ENCODE data around the gene TGFBI. TPM values are rescaled to one million over a fixed set of nuclear protein-coding genes. Genes with fewer than 3 reads are reported as not detected.

TGFBI gene
- total RNA-seq, 1 experiment from 2014 or later: 115 TPM

DNA sequence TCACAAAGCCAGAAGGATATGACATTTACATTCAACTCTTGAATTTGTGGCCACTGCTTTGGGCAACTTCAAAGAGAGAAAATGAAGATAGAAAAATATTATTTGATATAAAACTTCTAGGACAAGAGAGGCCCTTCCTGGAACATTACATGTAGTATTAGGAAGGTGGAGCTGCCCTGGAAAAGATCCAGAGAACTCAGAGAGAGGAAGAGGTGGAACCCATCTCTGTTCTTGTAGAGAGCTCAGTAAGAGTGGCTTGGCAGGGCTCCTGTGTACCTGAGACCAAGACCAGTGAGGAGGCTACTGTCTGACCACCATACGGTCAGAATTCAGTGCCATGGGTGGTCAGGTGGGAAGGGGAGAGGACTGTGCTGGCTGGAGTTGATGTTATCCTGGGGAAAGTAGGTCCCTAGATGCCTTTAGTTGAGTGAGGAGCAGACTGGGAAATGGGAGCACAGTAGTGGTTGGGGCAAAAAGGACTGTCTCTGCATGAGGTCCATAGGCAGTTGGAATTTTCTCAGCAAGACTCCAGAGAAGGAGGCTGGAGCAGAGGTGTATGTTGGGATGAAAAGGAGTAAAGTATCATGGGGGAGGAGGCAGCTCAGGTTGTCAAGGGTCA lies 7.6 kb downstream of the TGFBI start:
- TF ChIP-seq, protein P1, sequence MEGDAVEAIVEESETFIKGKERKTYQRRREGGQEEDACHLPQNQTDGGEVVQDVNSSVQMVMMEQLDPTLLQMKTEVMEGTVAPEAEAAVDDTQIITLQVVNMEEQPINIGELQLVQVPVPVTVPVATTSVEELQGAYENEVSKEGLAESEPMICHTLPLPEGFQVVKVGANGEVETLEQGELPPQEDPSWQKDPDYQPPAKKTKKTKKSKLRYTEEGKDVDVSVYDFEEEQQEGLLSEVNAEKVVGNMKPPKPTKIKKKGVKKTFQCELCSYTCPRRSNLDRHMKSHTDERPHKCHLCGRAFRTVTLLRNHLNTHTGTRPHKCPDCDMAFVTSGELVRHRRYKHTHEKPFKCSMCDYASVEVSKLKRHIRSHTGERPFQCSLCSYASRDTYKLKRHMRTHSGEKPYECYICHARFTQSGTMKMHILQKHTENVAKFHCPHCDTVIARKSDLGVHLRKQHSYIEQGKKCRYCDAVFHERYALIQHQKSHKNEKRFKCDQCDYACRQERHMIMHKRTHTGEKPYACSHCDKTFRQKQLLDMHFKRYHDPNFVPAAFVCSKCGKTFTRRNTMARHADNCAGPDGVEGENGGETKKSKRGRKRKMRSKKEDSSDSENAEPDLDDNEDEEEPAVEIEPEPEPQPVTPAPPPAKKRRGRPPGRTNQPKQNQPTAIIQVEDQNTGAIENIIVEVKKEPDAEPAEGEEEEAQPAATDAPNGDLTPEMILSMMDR (conservative IDR thresholded peaks at IDR 0.05; ENCODE audit: low read depth, low read length): no peak
- no peak for TF ChIP-seq EZH2 (IDR thresholded peaks at IDR 0.05; ENCODE audit: borderline replicate concordance, low read depth, low read length, poor library complexity, severe bottlenecking)
- Histone ChIP-seq H3K27me3 (replicated peaks; ENCODE audit: insufficient read depth, low read depth, low read length, poor library complexity) (no peaks in the 10 kb centered on the region), H3K4me3 (ENCODE audit: low read depth, low read length, poor library complexity, severe bottlenecking) (no peak overlapping the region), H3K36me3 (ENCODE audit: insufficient read depth, low read length, poor library complexity, severe bottlenecking) (peaks cover 10% of the 10 kb centered on the region), H3K4me1 (ENCODE audit: insufficient read depth, low read length, poor library complexity, severe bottlenecking) (peaks cover 75% of the 10 kb centered on the region), H3K9me3 (ENCODE audit: low read depth, low read length, poor library complexity, severe bottlenecking) (peaks cover 7% of the 10 kb centered on the region), H3K27ac (ENCODE audit: low read depth, low read length, poor library complexity, severe bottlenecking) (peak overlapping the region; percentile 66)
- POLR2A ChIA-PET (ENCODE audit: low non-redundant PET): no interaction called here
- no TSS peak for BruUV-seq (replicated peaks)
- no peak for DNase-seq (ENCODE audit: low spot score)
- CTCF ChIA-PET: interaction anchor here (1.1 kb wide), 1 partner anchor 58 kb away, joined by 3 read pairs; no protein-coding TSS in a partner anchor
- intact Hi-C loops (cut with micrococcal nuclease; ENCODE audit: unreplicated experiment): no loop called here

DNA sequence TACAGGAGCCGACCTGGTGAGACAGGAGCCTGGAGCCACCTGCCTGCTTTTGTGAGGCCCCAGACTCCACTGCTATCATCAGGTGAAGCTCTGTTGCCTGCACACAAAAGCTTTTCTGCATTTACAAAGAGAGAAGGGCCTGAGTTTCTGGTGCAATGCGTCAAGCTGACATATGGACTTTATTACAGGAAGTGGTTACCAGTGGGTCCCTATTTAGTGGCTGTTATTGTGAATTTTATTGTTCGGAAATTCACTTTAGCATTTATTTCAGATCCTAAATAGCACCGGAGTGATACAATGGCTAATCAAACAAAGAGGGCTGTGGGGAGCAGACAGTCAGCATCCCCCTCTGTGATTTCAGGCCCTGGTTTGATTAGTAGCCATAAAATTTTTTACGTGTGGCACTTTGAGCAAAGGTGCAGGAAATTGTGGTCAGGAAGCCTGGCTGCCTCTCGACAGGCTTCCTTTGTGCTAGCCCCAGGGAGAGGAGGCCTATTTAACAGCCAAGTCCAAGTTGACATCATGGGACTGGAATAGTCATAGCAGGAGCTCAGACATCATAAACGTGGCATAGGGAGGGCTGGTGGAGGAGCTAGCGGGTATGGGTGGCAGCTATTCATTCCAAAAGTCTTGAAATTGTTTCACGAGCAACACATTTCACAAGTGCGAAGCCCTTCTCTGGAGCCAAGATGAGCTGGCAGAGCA lies 8.4 kb downstream of the TGFBI start:
- H3K36me3 ChIP-seq (ENCODE audit: insufficient read depth, low read length, poor library complexity, severe bottlenecking): peaks cover 10% of the 10 kb centered on the region

DNA sequence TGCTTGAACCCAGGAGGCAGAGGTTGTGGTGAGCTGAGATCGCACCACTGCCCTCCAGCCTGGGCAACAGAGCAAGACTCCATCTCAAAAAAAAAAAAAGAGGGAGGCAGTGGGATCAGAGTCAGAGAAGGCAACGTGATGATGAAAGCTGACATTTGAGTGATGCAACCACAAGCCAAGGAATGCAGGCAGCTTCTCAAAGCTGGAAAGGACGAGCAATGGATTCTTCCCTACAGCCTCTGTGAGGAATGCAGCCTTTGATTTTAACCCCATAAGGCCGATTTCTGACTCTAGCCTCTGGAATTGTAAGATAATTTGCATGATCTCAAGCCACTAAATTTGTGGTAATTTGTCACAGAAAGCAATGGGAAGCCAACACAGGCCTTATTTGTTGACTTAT lies 9.8 kb downstream of the TGFBI start:
- H3K27ac ChIP-seq (ENCODE audit: low read depth, low read length, poor library complexity, severe bottlenecking): no peak overlapping the region
- ChIA-PET POLR2A (ENCODE audit: low non-redundant PET) (no interaction called here), CTCF (no interaction called here)
- no peak overlapping the region for H3K4me3 ChIP-seq (ENCODE audit: low read depth, low read length, poor library complexity, severe bottlenecking)
- TF ChIP-seq, protein P1 (conservative IDR thresholded peaks at IDR 0.05; ENCODE audit: low read depth, low read length): no peak
- TF ChIP-seq EZH2 (IDR thresholded peaks at IDR 0.05; ENCODE audit: borderline replicate concordance, low read depth, low read length, poor library complexity, severe bottlenecking): no peak
- intact Hi-C loops (cut with micrococcal nuclease; ENCODE audit: unreplicated experiment): no loop called here
- H3K4me1 ChIP-seq (ENCODE audit: insufficient read depth, low read length, poor library complexity, severe bottlenecking): peaks cover 74% of the 10 kb centered on the region
- H3K27me3 ChIP-seq (replicated peaks; ENCODE audit: insufficient read depth, low read depth, low read length, poor library complexity): no peaks in the 10 kb centered on the region
- BruUV-seq (replicated peaks): no TSS peak
- no peak for DNase-seq (ENCODE audit: low spot score)
- peaks cover 10% of the 10 kb centered on the region for H3K36me3 ChIP-seq (ENCODE audit: insufficient read depth, low read length, poor library complexity, severe bottlenecking)
- peaks cover 7% of the 10 kb centered on the region for H3K9me3 ChIP-seq (ENCODE audit: low read depth, low read length, poor library complexity, severe bottlenecking)

More for the DNA sequence above, 8.4 kb downstream of the TGFBI start:
- Histone ChIP-seq H3K4me1 (ENCODE audit: insufficient read depth, low read length, poor library complexity, severe bottlenecking) (peaks cover 75% of the 10 kb centered on the region), H3K27me3 (replicated peaks; ENCODE audit: insufficient read depth, low read depth, low read length, poor library complexity) (no peaks in the 10 kb centered on the region), H3K4me3 (ENCODE audit: low read depth, low read length, poor library complexity, severe bottlenecking) (no peak overlapping the region), H3K27ac (ENCODE audit: low read depth, low read length, poor library complexity, severe bottlenecking) (peak overlapping the region; percentile 66), H3K9me3 (ENCODE audit: low read depth, low read length, poor library complexity, severe bottlenecking) (peaks cover 7% of the 10 kb centered on the region)
- intact Hi-C loops (cut with micrococcal nuclease; ENCODE audit: unreplicated experiment): loop anchor here (1.0 kb wide), 2 partner anchors 18 to 26 kb away; no protein-coding TSS in a partner anchor
- BruUV-seq (replicated peaks): no TSS peak
- ChIA-PET POLR2A (ENCODE audit: low non-redundant PET) (no interaction called here), CTCF (interaction anchor here (1.1 to 1.3 kb wide), 2 partner anchors 21 to 59 kb away, joined by 3 to 6 read pairs; no protein-coding TSS in a partner anchor)
- DNase-seq (ENCODE audit: low spot score): peak; percentile 99
- TF ChIP-seq, protein P1 (conservative IDR thresholded peaks at IDR 0.05; ENCODE audit: low read depth, low read length): no peak
- TF ChIP-seq EZH2 (IDR thresholded peaks at IDR 0.05; ENCODE audit: borderline replicate concordance, low read depth, low read length, poor library complexity, severe bottlenecking): no peak
